GM10266 (cell line): ENCODE measurements around the gene LAMA1.

Source experiments
- DNase-seq: peaks from one replicate; pipeline ENCODE4 v3.0.0; 2012; ENCODE audit errors: extremely low spot score
- TF ChIP-seq, protein P1 (sequence below): IDR thresholded peaks from 2 replicates; pipeline ENCODE4 v1.5.1; 2012; ENCODE audit warnings: mild to moderate bottlenecking, low read depth; ENCODE audit not compliant: control insufficient read depth, insufficient read depth; ENCODE audit errors: missing control alignments

LAMA1 gene

DNA sequence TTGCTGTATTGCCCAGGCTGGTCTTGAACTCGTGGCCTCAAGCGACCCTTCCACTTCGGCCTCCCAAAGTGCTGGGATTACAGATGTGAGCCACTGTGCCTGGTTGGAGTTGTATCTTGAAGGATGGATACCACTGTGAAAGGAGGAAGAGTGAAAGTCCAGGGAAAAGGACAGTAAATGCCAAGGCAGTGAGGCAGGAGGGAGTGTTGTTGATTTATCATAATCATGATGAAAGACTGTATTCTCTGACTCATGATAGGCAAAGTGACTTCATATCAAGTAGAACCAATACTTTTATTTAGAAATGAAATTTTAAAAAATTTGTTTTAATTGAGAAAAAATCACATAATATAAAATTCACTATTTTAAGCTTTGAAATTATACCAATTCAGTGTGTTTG is 225.8 kb downstream of the LAMA1 start:
- no peak for DNase-seq

More for the DNA sequence above, 225.8 kb downstream of the LAMA1 start:
- TF ChIP-seq, protein P1, sequence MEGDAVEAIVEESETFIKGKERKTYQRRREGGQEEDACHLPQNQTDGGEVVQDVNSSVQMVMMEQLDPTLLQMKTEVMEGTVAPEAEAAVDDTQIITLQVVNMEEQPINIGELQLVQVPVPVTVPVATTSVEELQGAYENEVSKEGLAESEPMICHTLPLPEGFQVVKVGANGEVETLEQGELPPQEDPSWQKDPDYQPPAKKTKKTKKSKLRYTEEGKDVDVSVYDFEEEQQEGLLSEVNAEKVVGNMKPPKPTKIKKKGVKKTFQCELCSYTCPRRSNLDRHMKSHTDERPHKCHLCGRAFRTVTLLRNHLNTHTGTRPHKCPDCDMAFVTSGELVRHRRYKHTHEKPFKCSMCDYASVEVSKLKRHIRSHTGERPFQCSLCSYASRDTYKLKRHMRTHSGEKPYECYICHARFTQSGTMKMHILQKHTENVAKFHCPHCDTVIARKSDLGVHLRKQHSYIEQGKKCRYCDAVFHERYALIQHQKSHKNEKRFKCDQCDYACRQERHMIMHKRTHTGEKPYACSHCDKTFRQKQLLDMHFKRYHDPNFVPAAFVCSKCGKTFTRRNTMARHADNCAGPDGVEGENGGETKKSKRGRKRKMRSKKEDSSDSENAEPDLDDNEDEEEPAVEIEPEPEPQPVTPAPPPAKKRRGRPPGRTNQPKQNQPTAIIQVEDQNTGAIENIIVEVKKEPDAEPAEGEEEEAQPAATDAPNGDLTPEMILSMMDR = no peak
